ENCODE measurements around the gene SLC5A4.
"Not testable (repeated sequence)": the region's sequence is repeated elsewhere in the genome, so short reads cannot be mapped to it uniquely, and the experiment has no call there.

The SLC5A4 gene

GRCh38 chr22:32255217-32255616 lies at the start of gene SLC5A4:
Gene SLC5A4 (minus strand): TSS chr22:32255347. CDS start chr22:32255329, 18 bp downstream.
- DNase-seq (ENCODE audit: low read depth in 2 of 2) = no peak

GRCh38 chr22:32293921-32294320 lies 38.8 kb upstream of the SLC5A4 start:
- not testable (repeated sequence) for DNase-seq (ENCODE audit: low read depth in 2 of 2)

DNA sequence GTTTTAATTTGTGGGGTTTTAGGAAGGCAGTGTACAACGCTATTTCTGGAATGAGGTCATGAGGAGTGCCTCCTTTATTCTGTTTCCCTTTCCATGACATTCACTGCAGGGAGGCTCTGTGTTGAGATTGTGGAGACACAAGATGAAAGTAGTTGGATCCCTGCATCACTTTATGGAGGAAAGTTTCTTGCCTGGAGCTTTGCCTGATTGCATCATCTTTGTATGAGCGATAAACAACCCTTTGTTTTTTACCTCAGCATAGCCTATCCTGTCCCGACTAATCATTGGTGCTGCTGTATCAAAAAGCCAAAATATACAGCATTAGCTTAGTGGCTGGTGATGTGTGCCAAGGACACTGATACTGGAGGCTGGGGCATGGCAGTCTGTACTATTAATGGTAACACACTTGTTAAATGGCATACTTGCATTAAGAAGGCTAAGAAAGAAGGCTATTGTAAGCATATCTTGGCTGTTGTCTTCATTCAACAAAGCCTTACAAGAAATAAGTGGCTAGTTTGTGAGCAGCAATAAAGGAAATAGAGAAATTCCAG lies 31.2 kb upstream of the SLC5A4 start:
- no peak for DNase-seq (ENCODE audit: low read depth in 2 of 2)

DNA sequence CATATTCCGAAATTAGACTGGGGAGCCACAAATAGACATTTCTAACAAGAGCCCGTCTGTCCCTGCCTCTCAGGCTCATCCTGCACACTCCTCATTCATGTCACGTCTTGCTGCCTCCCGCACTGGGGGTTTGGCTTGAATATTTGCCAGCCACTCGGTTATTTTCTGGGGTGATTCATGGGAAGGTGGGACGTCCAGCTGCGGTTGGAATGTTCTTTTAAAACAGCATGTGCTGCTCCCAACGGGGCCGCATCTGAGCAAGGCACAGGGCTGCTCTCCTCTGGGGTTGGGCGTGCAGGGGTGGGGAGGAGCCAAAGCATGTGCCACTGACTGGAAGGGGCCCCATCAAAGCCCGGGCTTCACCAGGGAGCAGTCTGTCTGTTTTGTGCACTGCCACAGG lies 25.9 kb upstream of the SLC5A4 start:
- no peak for DNase-seq (ENCODE audit: low read depth in 2 of 2)

- not testable (repeated sequence) for DNase-seq (ENCODE audit: low read depth in 2 of 2)
Observed at GRCh38 chr22:32275353-32275752, 20.2 kb upstream of the SLC5A4 start.

- DNase-seq (ENCODE audit: low read depth in 2 of 2) = no peak
Observed at GRCh38 chr22:32271389-32271788, 16.2 kb upstream of the SLC5A4 start.

DNA sequence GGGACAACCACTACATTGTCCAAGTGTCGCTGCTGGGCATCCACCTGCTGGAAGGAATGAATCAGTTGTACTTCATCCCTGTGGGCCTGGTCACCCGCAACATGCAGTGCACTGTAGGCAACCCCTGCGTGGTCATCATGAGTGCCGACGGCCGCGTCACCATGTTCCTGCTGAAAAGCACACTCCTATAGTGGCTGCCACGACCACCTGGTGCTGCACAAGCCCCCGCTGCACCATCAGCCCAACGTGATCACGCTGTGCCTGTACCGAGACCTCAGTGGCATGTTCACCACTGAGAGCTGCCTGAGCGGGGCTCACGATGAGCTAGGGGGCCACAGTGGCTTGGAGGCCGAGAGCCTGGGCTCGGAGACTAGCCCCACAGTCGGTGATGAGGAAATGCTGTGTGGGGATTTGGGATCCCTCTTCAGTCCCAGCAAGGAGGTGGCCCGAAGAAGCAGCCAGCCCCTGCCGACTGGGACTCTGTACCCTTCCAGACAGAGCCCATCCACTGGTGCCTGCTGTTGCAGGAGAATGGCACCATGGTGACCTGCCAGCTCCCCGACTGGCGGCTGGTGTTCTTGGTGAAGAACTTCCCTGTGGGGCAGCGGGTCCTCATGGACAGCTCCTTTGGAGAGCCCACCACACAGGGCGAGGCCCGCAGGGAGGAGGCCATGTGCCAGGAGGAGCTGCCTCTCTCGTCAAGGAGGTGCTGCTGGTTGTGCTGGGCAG lies 15.7 kb upstream of the SLC5A4 start:
- DNase-seq (ENCODE audit: low read depth in 2 of 2) = no peak

GRCh38 chr22:32269316-32269715 lies 14.2 kb upstream of the SLC5A4 start:
- DNase-seq (ENCODE audit: low read depth in 2 of 2) = no peak

GRCh38 chr22:32267011-32267410 lies 11.9 kb upstream of the SLC5A4 start:
- no peak for DNase-seq (ENCODE audit: low read depth in 2 of 2)

DNA sequence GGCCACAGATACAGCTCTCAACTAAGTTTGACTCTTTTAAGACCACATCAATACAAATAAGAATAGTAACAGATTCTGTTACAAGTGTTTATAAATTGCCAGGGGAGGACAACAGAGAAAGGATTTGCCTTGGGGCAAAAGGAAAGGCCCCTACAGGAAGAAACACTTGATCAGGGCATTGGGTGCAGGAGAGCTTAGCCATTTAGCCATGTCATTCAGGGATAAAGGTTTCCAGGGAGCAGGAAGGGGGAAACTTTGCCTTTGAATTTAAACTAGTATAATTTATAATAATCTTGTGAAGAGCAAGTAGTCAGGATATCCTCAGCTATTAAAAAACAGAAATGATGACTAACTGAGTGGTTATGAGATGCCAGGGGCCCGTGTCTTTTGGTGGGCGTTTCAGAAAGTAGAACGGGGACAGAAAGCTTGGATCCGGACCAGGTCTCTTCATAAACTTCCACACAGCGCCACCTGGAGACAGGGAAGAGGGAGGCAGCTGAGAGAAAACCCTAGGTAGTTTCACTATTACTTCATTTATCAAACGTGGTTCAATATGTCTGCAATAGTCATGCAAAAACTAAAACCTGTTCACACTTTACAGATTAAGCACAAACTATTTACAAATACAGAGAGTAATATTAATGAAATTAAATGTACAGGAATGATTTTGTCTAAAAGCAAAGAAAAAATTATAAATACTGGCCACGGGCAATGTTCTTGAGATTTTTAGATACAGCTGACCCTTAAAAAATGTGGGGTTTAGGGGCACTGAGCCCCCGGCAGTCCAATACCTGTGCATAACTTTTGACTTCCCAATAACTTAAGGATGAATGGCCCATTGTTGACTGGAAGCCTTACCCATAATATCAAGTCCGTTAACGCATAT lies 11.0 kb upstream of the SLC5A4 start:
- peak; percentile 53 to 64 for DNase-seq (ENCODE audit: low read depth in 2 of 2)

DNA sequence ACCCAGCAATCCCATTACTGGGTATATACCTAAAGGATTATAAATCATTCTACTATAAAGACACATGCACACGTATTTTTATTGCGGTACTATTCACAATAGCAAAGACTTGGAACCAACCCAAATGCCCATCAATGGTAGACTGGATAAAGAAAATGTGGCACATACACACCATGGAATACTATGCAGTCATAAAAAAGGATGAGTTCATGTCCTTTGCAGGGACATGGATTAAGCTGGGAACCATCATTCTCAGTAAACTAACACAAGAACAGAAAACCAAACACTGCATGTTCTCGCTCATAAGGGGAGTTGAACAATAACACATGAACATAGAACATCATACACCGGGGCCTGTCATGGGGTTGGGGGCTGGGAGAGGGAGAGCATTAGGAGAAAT lies 8.5 kb upstream of the SLC5A4 start:
- DNase-seq (ENCODE audit: low read depth in 2 of 2) = not testable (repeated sequence)

- DNase-seq (ENCODE audit: low read depth in 2 of 2) = no peak
Observed at GRCh38 chr22:32261306-32261705, 6.2 kb upstream of the SLC5A4 start.

- DNase-seq (ENCODE audit: low read depth in 2 of 2) = no peak
Observed at GRCh38 chr22:32258791-32259190, 3.6 kb upstream of the SLC5A4 start.

DNA sequence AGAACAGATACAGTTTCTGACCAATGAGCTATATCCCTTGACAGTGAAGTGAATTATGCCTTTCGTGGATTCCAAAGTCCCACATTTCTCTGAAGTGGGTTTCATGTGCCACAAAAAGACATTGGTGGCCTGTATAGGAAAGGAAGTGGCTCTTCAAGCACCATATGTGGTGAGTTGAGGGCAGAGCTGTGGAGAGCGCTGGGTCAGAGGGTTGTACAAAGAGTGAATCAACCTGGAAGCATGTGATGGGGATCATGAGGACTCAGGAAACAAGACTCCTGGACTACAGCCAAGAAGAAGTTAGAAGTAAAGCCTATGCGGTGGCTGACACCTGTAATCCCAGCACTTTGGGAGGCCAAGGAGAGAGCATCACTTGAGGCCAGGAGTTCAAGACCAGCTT lies 579 bp upstream of the SLC5A4 start:
- DNase-seq (ENCODE audit: low read depth in 2 of 2) = no peak

DNA sequence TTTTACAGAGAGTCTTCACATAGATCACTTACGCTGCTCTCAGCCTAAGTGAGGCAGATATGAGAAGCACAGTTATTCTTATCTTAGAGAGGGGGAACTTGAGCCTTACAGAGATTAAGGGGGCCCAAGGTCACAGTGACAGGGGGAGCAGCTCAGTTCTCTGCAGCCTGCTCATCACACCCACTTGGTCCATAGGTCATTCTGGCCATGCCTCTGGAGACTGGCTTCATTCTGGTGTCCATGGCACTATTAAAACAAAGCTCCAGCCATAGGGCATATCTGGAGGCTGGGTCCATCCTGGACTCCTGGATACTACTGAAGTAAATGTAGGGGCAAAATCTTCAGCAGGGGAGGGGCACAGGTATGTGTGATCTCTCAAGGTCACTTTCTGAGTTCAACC lies 5.9 kb downstream of the SLC5A4 start:
- no peak for DNase-seq (ENCODE audit: low read depth in 2 of 2)

DNA sequence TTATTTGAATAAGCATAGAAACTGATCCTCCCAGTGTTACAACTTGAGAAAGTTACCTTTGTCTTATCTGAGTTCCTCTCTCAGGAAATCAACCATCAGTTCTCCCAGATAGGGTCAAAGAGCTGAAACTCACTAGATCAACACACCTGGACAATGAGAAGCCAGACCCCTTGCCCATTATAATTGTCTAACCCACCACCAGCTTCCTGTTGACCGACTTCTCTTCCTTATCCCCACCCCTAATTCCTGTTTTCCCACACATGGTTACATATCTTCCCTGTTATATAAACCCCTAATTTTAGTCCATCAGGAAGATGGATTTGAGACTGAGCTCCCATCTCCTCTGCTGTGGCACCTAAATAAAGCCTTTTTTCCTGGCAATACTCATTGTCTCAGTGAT lies 6.9 kb downstream of the SLC5A4 start:
- no peak for DNase-seq (ENCODE audit: low read depth in 2 of 2)

- no peak for DNase-seq (ENCODE audit: low read depth in 2 of 2)
Observed at GRCh38 chr22:32246166-32246565, 9.0 kb downstream of the SLC5A4 start.

DNA sequence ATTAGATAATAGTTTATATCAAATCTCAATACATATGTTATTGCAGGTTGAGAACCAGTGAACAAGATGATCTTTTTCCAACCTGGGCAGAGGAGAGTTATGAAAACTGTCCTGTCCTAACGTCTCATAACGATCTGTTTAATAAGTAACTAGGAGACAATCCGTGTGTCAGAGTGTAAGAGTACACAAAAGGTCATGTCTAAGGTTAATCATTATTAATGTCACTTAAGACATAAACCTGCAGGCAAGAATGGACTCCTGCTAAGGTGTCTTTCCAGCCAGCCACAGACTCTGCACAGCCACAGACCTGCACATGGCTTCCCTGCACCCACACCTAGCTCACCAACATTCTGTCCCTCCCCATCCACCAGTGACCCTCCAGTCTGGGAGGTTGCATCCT lies 10.1 kb downstream of the SLC5A4 start:
- DNase-seq (ENCODE audit: low read depth in 2 of 2) = no peak

DNA sequence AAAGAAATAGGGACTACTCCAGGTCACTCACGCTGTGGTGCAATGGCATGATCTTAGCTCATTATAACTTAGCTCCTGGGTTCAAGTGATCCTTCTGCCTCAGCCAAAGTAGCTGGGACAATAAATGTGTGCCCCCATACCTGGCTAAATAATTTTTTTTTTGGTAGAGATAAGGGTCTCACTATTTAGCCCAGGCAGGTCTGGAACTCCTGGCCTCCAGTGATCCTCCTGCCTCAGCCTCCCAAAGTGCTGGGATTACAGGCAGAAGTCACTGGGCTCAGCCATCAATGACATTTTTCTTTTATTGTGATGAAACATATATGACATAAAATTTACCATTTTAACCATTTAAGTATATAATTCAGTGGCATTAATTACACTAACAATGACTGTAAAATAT lies 10.6 kb downstream of the SLC5A4 start:
- no peak for DNase-seq (ENCODE audit: low read depth in 2 of 2)

GRCh38 chr22:32240461-32240860 lies 14.7 kb downstream of the SLC5A4 start:
- no peak for DNase-seq (ENCODE audit: low read depth in 2 of 2)

- no peak for DNase-seq (ENCODE audit: low read depth in 2 of 2)
Observed at GRCh38 chr22:32237906-32238305, 17.2 kb downstream of the SLC5A4 start.

DNA sequence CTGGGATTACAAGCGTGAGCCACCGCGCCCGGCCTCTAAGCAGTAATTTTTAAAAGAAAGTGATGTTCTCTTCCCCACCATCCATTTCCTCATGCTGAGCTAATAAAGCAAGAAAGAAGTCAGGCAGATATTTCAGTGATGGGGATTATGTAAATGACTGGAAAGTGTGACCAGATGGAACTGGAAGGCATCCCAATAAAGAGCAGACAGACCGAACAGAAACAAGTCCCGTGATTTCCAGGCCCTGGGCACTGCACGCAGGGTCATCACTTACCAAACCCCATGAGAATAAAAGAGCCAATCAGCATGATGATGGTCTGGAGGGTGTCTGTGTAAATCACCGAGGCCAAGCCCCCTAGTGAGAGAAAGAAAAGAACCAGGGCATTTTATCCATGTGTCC lies 18.2 kb downstream of the SLC5A4 start:
- DNase-seq (ENCODE audit: low read depth in 2 of 2) = no peak

DNA sequence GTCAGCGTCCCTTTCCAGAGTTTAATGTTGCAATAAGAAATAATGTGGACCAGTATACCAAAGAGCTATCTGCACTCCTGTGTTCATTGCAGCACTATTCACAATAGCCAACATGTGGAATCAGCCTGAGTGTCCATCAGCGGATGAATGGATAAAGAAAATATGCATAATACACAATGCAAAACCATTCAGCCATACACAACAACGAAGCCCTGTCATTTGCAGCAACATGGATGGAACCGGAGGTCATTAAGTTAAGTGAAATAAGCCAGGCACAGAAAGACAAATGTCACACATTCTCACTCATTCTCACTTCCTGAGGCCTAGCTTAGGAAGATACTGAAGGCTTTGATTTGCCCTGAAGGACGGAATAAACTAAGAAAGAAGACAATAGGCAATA lies 22.1 kb downstream of the SLC5A4 start:
- no peak for DNase-seq (ENCODE audit: low read depth in 2 of 2)
